Fibroblast of the aortic adventitia (primary cell): Measurements from ENCODE around the gene DHRSX. TPM values are rescaled to one million over a fixed set of nuclear protein-coding genes. Genes with fewer than 3 reads are reported as not detected.
"Not testable (repeated sequence)": the region's sequence is repeated elsewhere in the genome, so short reads cannot be mapped to it uniquely, and the experiment has no call there.

Experiments used
- DNase-seq: peaks from one replicate; pipeline ENCODE4 v3.0.0-alpha.2; 2010; ENCODE audit warnings: low read depth
- H3K4me3 ChIP-seq: 2 replicates; pipeline ENCODE4 v1.5.1; 2011; ENCODE audit warnings: low read depth, mild to moderate bottlenecking, control low read depth, low read length, moderate library complexity
- CTCF ChIP-seq: IDR thresholded peaks from 2 replicates; pipeline ENCODE4 v1.5.1; 2011; ENCODE audit warnings: mild to moderate bottlenecking, low read length, control low read depth, inconsistent platforms; ENCODE audit not compliant: insufficient read depth
- total RNA-seq: library from RNA; depleted of rRNA; stranded (reverse); fragments of >200 nt; gene quantifications from 2 replicates; pipeline ENCODE4 v1.2.3, GENCODE V29; 2012; ENCODE audit warnings: low replicate concordance

DHRSX gene
- total RNA-seq, 1 donor, result 17.5 TPM

DNA sequence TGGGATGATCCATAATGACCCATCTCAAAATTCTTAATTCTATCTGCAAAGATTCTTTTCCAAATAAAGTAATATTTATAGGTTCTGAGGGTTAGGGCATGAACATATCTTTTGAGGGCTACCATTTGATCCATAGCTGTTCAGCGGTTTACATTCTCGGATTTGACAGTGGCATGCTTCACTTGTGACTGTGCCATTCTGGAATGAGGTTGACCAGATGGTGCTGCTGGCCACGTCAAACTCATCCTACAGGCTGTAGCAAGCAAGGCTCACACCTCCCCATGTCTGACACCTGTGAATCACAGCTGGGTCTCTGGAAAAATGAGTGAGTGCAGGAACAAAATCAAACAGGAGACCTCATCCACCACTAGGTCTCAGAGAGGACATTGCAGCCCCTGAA is 280.5 kb downstream of the DHRSX start:
- DNase-seq, result no peak
- TF ChIP-seq CTCF, result no peak
- H3K4me3 ChIP-seq, result no peak overlapping the region

GRCh38 chrX:2214138-2214823 is 286.5 kb downstream of the DHRSX start:
- DNase-seq, result not testable (repeated sequence)

DNA sequence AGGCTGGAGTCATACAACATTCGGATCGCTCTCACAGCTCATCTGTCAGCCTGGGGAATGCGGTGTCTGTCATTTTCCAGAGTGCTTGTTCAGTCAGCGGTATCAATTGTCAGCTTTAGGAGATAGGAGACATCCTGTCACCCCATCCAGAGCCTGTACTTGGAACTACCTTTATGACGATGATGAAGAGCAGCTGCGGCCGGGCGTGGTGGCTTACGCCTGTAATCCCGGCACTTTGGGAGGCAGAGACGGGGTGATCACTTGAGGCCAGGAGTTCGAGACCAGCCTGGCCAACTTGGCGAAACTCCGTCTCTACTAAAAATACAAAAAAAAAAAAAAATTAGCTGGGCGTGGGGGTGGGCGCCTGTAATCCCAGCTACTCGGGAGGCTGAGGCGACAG is 289.1 kb downstream of the DHRSX start:
- not testable (repeated sequence) for H3K4me3 ChIP-seq, DNase-seq

More at GRCh38 chrX:2214138-2214823, 286.5 kb downstream of the DHRSX start:
- H3K4me3 ChIP-seq, result not testable (repeated sequence)

DNA sequence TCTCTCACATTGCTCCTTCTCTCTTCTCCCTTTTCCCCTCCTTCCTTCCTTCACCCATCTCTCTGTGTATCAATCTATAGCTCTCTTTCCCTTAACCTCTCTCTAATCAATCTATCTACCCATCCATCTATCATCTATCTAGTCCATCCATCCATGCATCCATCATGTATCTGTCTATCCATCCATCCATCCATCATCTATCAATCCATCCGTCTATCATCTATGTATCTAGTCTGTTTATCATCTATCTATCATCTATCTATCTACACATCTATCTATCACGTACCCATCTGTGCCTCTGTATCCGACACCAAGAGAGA is 307.5 kb downstream of the DHRSX start:
- no peak for TF ChIP-seq CTCF
- H3K4me3 ChIP-seq, result no peak overlapping the region
- no peak for DNase-seq

GRCh38 chrX:2192584-2193272 is 308.0 kb downstream of the DHRSX start:
- no peak for DNase-seq
- TF ChIP-seq CTCF, result no peak

DNA sequence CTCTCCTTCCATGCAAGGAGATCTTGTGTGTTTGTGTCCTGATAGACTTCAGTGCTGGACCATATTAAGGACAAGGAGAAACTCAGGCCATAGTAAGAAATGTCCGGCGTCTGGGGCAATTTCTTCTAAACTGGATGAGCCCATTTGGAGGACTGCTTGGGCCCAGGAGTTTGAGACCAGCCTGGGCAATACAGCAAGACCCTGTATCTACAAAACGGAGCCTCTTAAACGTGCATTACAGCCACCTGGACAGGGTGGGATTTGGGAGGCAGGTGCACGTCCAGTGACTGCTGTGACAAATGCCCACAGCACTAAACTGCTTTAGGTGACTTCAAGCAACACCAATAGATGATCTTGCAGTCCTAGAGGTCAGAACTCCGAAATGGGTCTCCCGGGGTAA is 311.9 kb downstream of the DHRSX start:
- H3K4me3 ChIP-seq, result no peak overlapping the region
- no peak for TF ChIP-seq CTCF
- DNase-seq, result no peak

More at GRCh38 chrX:2192584-2193272, 308.0 kb downstream of the DHRSX start:
- no peak overlapping the region for H3K4me3 ChIP-seq

DNA sequence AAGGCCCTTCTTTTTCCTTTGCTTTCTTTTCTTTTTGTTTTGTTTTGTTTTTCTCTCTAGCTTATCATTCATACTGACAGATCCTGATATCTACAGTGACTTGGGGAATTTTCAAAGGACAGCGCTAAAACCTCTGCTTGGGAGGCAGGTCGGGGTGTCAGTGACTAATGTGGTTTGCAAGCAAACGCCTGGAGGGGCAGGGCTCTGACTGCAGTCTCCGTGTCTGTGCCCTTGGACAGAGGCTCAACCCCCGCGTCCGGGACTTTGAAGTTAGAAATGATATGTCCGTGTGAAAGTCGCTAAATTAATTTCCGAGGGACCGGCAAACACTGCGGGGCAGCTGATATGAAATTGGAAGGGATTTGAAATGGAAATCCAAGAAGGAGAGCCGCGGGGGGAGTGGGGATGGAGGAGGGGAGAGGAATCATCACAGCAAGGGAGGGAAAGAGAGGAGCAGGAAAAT is 312.4 kb downstream of the DHRSX start:
- no peak for TF ChIP-seq CTCF
- DNase-seq, result no peak
- no peak overlapping the region for H3K4me3 ChIP-seq
